Endodermal cell (in vitro differentiated cells): ENCODE measurements around the gene HLTF. TPM values are rescaled to one million over a fixed set of nuclear protein-coding genes. Genes with fewer than 3 reads are reported as not detected.

Experiments used
- DNase-seq: peaks from one replicate; pipeline ENCODE4 v3.0.0-alpha.2; 2017
- H3K27ac ChIP-seq: 2 replicates; pipeline ENCODE4 v1.5.1; 2013; ENCODE audit warnings: mild to moderate bottlenecking, low read depth, low read length, moderate library complexity
- H3K27me3 ChIP-seq: 2 replicates; pipeline ENCODE4 v1.6.1; 2013; ENCODE audit warnings: mild to moderate bottlenecking, low read length, moderate library complexity; ENCODE audit not compliant: insufficient read depth, control insufficient read depth, poor library complexity, severe bottlenecking
- H3K36me3 ChIP-seq: 2 replicates; pipeline ENCODE4 v1.7.0; 2013; ENCODE audit warnings: mild to moderate bottlenecking, low read length, moderate library complexity; ENCODE audit not compliant: control insufficient read depth, insufficient read depth
- H3K4me1 ChIP-seq: one replicate; pipeline ENCODE4 v1.7.0; 2013; ENCODE audit warnings: low read length; ENCODE audit not compliant: control insufficient read depth, insufficient read depth
- H3K4me3 ChIP-seq: 2 replicates; pipeline ENCODE4 v1.5.1; 2013; ENCODE audit warnings: mild to moderate bottlenecking, low read length, moderate library complexity
- H3K9ac ChIP-seq: 2 replicates; pipeline ENCODE4 v1.6.1; 2013; ENCODE audit warnings: mild to moderate bottlenecking, low read length, moderate library complexity; ENCODE audit not compliant: poor library complexity, severe bottlenecking; ENCODE audit errors: extremely low read depth
- H3K9me3 ChIP-seq: 2 replicates; pipeline ENCODE4 v1.6.1; 2013; ENCODE audit warnings: mild to moderate bottlenecking, low read length, moderate library complexity; ENCODE audit not compliant: control insufficient read depth
- H3K27ac Mint-ChIP-seq: 2 replicates; pipeline ENCODE4 v1.8.0; 2020; ENCODE audit warnings: mixed read lengths
- H3K27me3 Mint-ChIP-seq: 2 replicates; pipeline ENCODE4 v1.8.0; 2021; ENCODE audit warnings: mild to moderate bottlenecking, mixed read lengths; ENCODE audit not compliant: insufficient read depth
- H3K36me3 Mint-ChIP-seq: 2 replicates; pipeline ENCODE4 v1.8.0; 2020; ENCODE audit warnings: low read depth, mixed read lengths
- H3K4me1 Mint-ChIP-seq: 2 replicates; pipeline ENCODE4 v1.8.0; 2020; ENCODE audit warnings: mixed read lengths
- H3K4me3 Mint-ChIP-seq: 2 replicates; pipeline ENCODE4 v1.8.0; 2020; ENCODE audit warnings: mild to moderate bottlenecking, moderate library complexity, mixed read lengths
- H3K9me3 Mint-ChIP-seq: 2 replicates; pipeline ENCODE4 v1.8.0; 2020; ENCODE audit warnings: mild to moderate bottlenecking, mixed read lengths
- WGBS, 2 experiments: methylation state at CpG; one replicate each; pipeline versions ENCODE4 v1.1.5 to v1.1.7; 2013; ENCODE audit warnings: missing lambda C conversion rate in 2 of 2, mixed read lengths in 1 of 2; ENCODE audit not compliant: insufficient coverage in 1 of 2, insufficient read length in 1 of 2; 5-methylcytosine and 5-hydroxymethylcytosine counted together
- total RNA-seq, 2 donors: library from RNA; stranded (reverse); fragmentation: NEBNext Ultra II Directional in 1 of 2; extraction: Animal tissue kit (Norgen Biotek cat#: 25700) in 1 of 2; gene quantifications; 2 replicates in 1 of 2; 3 replicates in 1 of 2; pipeline ENCODE4 v1.2.1, GENCODE V29; 2021
- TF ChIP-seq, protein P1 (sequence below): fragments of 200-600 bp; sonication (generic); conservative IDR thresholded peaks from 2 replicates; pipeline ENCODE4 v1.5.0; 2021; ENCODE audit warnings: antibody characterized with exemption, mild to moderate bottlenecking

Gene HLTF
- total RNA-seq, 2 donors from 2014 or later, result 61.2 to 75.7 TPM

DNA sequence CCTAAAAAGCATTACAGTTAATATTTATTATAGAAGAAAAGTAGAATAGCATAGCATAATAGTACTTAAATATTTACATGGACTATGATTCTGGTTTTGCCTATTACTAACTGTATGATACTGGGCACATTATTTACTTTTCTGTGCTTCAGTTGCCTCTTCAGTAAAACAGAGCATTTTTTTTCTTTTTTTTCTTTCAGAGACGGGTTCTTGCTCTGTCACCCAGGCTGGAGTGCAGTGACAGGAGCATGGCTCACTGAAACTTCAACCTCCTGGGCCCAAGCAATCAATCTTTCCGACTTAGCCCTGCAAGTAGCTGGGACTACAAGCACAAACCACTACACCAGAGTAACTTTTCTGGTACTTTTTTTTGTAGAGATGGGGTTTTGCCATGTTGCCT is 48.0 kb downstream of the HLTF start:
- DNase-seq, result no peak
- no peak overlapping the region for H3K27ac ChIP-seq
- Mint-ChIP-seq H3K4me1 (no peaks in the 10 kb centered on the region), H3K36me3 (peaks cover 70% of the 10 kb centered on the region), H3K9me3 (no peaks in the 10 kb centered on the region), H3K27ac (no peak overlapping the region), H3K4me3 (no peak overlapping the region), H3K27me3 (no peaks in the 10 kb centered on the region)
- H3K9ac ChIP-seq, result no peak overlapping the region
- H3K27me3 ChIP-seq, result no peaks in the 10 kb centered on the region
- H3K9me3 ChIP-seq, result no peaks in the 10 kb centered on the region
- no peaks in the 10 kb centered on the region for H3K4me1 ChIP-seq
- peaks cover 88% of the 10 kb centered on the region for H3K36me3 ChIP-seq
- TF ChIP-seq, protein P1, sequence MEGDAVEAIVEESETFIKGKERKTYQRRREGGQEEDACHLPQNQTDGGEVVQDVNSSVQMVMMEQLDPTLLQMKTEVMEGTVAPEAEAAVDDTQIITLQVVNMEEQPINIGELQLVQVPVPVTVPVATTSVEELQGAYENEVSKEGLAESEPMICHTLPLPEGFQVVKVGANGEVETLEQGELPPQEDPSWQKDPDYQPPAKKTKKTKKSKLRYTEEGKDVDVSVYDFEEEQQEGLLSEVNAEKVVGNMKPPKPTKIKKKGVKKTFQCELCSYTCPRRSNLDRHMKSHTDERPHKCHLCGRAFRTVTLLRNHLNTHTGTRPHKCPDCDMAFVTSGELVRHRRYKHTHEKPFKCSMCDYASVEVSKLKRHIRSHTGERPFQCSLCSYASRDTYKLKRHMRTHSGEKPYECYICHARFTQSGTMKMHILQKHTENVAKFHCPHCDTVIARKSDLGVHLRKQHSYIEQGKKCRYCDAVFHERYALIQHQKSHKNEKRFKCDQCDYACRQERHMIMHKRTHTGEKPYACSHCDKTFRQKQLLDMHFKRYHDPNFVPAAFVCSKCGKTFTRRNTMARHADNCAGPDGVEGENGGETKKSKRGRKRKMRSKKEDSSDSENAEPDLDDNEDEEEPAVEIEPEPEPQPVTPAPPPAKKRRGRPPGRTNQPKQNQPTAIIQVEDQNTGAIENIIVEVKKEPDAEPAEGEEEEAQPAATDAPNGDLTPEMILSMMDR, result no peak
- no peak overlapping the region for H3K4me3 ChIP-seq
- WGBS, 2 experiments, result 88 to 100% methylated on average over 1 to 2 of the region's 2 CpGs

DNA sequence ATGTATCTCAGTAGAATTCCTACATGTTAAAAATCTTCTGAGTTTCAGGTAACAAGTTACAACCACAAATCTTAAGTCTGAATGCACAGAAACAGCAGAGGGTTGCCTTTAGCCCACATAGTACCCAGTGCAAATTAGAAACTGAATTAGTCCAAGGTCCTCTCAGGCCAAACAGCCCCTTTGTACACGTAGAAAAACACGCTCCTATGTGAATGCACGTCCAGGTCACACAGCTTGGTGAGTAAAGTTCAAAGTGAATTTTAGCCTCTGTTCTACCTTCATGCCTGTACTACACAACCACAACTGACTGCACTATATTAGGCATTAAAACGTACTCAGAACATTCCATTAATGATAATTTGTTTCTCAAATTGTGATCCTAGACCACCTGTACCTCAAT is 48.6 kb downstream of the HLTF start:
- Mint-ChIP-seq H3K27ac (no peak overlapping the region), H3K27me3 (no peaks in the 10 kb centered on the region), H3K9me3 (no peaks in the 10 kb centered on the region), H3K4me3 (no peak overlapping the region), H3K4me1 (no peaks in the 10 kb centered on the region), H3K36me3 (peaks cover 71% of the 10 kb centered on the region)
- Histone ChIP-seq H3K36me3 (peaks cover 87% of the 10 kb centered on the region), H3K27ac (no peak overlapping the region), H3K9me3 (no peaks in the 10 kb centered on the region), H3K4me3 (no peak overlapping the region), H3K27me3 (no peaks in the 10 kb centered on the region), H3K9ac (no peak overlapping the region), H3K4me1 (no peaks in the 10 kb centered on the region)
- 89 to 98% methylated on average over 4 of the region's 4 CpGs for WGBS, 2 experiments
- DNase-seq, result no peak
- TF ChIP-seq, protein P1, result no peak

DNA sequence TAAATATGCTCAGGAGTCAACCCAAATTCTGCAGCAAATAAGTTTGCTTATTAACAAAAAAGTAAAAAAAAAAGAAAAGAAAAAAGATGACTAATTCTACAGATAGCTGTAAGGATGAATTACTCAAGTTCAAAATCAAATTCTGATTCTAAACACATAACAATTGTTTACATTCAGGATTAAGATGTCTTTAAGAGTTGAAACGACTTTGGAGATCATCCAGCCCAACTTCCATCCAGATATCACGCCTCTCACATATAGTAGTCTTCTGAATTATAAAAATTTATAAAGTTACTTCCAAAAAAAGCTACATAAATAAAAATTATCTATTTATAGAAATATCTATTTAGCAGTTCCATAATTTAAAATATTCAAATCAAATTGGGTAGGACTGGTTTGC is 55.2 kb downstream of the HLTF start:
- Histone ChIP-seq H3K36me3 (peaks cover 80% of the 10 kb centered on the region), H3K9ac (no peak overlapping the region), H3K4me3 (no peak overlapping the region), H3K9me3 (peaks cover 2% of the 10 kb centered on the region), H3K27ac (no peak overlapping the region), H3K27me3 (no peaks in the 10 kb centered on the region), H3K4me1 (no peaks in the 10 kb centered on the region)
- no peak overlapping the region for H3K4me3 Mint-ChIP-seq
- no CpG with 5 or more reads among the region's 2 CpGs for WGBS, 2 experiments
- no peak overlapping the region for H3K27ac Mint-ChIP-seq
- H3K4me1 Mint-ChIP-seq, result peaks cover 8% of the 10 kb centered on the region
- H3K9me3 Mint-ChIP-seq, result no peaks in the 10 kb centered on the region
- peaks cover 73% of the 10 kb centered on the region for H3K36me3 Mint-ChIP-seq
- no peak for DNase-seq
- H3K27me3 Mint-ChIP-seq, result no peaks in the 10 kb centered on the region
- TF ChIP-seq, protein P1, result no peak
